NCI-H446 (cell line): ENCODE results near the gene ADCY3.
"Not testable (repeated sequence)": the region's sequence is repeated elsewhere in the genome, so short reads cannot be mapped to it uniquely, and the experiment has no call there.

Experiments used
- DNase-seq, 2 experiments: peaks; one replicate each; lab custom pipeline; 2025; lab: John Stamatoyannopoulos, UW

The ADCY3 gene

DNA sequence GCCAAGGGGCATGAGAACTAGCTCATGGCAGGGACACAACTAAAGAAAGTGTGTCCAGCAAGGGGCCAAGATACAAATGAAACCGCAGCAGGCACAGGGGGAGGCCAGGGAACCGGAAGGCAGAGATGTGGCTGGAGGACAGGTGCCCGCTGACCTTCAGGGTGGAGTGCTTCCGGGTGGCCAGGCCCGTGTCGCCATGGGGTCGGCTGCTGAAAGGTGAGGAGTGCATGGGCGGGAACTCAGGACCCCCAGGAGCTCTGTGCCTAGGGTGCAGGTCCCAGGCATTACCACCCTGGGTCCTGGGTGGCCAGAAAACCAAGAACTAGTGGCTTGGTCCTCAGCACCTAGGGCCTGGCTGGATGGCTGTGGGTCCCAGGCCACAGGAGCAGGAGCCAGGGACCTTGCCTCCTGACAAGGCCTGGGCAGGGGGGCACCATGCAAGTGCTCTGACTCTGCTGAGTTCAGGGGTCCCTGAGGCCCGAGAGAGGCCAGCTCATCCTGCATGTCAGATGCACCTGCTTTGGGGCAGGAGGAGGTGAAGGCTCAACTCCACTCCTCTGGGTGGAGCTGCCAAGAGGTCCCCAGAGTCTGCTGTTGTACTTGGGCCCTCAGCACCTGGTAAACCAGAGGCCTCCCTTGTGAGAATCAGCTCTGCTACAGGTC is 75.9 kb downstream of the ADCY3 start:
- no peak for DNase-seq

DNA sequence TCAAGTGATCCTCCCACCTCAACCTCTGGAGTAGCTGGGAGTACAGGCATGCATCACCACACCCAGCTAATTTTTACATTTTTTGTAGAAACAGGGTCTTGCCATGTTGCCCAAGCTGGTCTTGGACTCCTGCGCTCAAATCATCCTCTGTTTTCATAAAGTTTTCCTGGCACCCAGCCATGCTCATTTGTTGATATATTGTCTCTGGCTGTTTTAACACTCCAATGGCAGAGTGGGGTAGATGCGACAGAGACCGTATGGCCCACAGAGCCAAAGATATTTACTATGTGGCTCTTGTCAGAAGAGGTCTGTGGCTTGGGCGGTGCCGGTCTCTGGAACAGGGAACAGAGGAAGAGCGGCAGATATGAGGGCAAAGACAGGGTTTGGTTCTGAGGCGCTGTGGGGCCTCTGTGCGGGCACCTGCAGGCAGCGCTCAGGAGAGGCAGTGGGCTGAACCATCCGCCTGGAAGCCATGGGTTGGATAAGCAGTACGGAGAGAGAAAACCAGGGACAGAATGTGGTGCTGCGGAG is 76.6 kb downstream of the ADCY3 start:
- no peak for DNase-seq

DNA sequence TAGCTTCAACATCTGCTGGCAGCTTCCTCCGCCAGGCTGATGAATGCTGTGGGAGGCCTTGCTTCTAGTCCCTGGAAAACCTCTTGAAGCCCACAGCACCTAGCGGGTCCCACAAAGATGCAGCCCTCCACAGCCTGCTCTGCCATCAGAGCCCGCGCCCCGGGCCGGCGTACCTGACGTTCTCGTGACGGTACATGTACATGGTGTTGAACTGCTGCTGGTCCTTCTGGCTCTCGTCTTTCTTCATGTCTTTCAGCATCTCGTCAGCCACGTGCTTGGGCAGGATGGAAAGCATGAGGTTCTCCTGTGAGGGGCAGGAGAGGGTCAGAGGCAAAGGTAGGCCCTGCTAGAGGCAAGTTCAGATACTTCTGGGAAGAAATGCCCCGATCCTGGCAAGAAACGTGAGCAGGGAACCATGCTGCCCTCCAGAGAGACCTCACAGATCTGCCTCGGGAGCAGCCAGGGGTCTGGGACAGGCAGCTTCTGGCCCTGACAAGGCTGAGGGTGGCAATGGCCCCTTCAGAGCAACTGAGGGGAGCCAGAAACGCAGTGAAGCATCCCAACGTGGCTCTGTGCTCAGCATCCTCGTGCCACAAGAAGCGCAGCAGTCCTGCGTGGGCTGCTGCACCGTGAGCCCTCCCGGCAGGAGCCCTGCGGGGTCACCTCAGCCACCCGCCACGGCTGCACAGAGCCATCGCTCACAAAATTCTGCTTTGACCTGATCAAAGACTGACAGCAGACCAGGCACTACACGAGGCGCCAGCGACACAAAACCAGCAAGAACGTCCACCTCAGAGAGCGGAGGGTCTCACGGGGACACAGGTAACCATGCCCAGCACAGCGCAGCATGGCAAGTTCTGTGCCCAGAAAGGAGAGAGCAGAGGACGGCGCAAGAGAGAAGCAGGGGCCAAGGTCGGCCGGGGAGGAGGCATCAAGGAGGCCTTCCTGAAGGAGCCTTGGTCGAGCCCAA is 77.7 kb downstream of the ADCY3 start:
- DNase-seq = no peak

DNA sequence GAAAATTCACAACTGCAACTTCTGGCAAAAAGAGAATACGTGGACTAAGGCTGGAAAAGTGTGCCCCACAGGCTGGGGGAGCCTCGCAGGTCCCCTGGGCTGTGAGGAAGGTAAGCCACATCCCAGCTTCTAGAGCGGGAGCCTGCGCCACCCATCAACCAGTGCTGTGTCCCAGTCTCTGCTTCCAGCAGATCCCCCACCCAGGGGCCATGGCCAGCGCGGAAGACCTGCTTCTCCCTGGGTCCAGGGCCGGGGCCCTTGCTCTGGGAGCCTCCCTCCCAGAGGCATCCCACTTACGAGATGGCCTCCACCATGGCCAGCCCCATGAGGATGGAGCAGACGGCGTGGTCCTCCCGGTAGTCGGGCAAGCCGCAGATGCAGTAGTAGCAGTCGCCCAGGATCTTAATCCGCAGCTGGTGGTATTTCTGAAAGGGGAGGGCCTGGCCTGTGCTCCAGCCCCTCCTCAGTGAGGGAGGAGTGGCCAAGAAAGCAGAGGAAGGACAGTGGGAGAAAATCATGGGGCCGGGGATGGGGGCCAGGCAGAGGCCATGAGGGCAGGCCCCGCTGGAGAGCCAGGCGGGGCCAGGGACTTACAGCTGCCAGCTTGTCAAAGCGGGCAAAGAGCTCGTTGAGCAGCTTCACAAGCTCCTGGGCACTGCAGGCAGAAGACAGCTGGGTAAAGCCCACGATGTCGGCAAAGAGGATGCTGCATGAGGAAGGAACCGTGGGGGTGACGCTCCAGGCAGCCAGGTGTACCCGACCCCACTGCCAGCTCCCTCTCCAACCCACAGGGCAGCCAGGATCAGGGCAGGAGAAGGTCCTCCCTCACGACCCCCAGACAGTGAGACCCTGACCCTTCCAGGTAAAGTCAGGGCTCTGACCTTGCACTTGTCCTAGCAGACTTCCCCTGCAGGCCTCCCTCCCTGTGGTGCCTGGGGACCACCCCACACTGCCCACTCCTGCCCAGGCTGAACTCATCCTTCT is 78.8 kb downstream of the ADCY3 start:
- DNase-seq = no peak

DNA sequence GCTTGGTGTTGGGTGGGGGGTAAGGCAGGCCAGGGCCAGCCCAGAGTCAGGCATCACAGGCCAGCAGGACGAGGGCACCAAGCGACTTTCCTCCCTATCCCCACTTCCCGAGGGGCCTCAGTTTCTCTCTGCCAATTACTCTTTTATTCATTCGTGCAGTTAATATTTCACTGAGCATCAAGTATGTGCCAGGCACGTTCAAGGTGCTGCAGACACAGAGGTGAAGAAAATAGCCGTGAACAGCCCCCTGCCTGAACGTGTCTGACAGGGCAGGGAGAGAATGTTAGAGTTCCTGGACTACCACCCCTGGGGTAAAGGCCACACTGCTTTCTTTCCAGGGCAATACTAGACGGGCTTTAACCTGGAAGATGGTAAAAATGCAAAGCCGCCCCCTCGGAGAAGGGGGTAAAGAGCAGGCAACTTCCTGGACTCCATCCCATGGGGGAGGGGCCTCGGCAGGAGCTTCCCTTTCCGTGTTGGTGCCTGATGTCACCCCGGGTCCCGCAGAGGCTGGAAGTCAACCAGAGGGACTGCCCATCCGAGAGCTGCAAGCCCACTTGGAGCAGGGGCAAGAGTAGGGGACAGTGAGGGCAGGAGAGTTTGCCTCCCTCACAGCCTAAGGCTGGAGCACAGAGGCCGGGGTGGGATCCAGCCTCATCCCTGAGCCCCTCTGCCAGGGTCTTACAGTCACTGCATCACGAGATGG is 79.7 kb downstream of the ADCY3 start:
- DNase-seq = no peak

DNA sequence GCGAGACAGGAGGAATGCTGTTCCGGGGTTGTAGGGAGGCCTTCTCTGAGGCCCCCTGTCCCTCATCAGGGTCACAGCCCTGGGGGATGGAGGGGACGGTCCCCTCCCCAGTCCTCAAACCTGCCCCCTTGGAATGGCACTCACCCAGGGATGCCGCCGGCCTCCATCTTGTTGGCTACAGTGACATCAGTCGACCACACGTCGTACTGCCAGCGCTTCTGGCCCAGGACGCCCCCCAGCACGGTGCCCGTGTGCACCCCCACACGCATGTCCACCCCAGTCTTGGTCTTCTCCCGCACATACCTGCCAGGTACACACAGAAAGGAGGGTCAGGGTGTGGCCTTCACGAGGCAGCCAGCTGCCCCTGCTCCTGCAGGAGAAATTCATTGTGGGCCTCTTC is 80.3 kb downstream of the ADCY3 start:
- DNase-seq = no peak

GRCh38 chr2:24838541-24838940 is 81.5 kb downstream of the ADCY3 start:
- no peak for DNase-seq

- no peak for DNase-seq
These were observed 82.0 kb downstream of the ADCY3 start for GRCh38 chr2:24837996-24838513.

- DNase-seq = no peak
These were observed 83.3 kb downstream of the ADCY3 start for GRCh38 chr2:24836706-24837105.

DNA sequence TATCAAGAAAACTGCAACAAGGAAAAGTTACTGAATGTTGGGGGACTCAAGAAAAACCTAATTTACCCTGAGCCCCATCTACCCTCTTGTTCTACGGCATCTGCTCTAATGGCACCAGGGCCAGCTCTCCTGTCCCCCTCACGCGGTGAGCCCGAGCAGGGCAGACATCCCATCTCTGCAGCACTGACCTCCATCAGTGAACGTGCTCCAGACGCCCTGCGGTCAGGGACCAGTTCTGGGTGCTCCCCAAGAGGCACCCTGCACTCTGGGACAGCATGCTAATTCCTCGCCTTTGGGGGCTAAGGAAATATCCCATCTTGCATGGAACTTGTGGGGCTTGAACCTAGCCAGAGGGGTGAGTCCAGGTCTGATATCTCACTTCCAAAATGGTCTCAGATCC is 83.8 kb downstream of the ADCY3 start:
- no peak for DNase-seq

- DNase-seq = not testable (repeated sequence)
These were observed 84.6 kb downstream of the ADCY3 start for GRCh38 chr2:24835411-24835810.

DNA sequence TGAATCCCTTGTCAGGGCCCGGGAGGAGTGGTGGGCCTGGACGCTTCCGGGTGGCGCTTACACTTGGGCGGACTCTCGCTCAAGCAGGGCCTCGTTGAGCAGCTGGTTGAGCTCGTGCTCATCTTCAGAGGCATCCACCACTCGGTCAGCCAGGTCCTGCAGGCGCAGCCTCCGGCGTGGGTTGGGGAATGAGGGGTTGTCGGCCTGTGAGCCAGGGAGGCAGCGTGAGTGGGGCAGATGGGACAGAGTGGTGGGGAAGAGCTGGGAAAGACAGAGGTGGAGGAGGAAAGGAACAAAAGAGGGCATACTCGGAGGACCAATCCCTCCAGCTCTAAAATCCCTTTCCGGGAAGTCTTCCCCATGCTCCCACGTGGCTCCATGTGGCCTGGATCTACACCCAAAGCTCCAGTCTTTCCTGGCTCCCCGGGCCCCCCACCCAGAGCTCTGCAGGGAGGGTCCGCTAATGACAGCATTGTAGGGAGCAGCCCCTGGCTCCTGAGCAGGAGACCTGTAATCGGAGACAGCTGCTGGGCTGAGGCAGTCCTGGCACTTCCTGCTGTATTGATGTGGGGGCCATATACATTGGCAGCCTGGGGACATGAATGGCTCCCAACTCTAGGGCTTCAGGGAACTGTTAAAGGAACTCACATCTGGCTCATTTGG is 85.2 kb downstream of the ADCY3 start:
- DNase-seq = no peak

DNA sequence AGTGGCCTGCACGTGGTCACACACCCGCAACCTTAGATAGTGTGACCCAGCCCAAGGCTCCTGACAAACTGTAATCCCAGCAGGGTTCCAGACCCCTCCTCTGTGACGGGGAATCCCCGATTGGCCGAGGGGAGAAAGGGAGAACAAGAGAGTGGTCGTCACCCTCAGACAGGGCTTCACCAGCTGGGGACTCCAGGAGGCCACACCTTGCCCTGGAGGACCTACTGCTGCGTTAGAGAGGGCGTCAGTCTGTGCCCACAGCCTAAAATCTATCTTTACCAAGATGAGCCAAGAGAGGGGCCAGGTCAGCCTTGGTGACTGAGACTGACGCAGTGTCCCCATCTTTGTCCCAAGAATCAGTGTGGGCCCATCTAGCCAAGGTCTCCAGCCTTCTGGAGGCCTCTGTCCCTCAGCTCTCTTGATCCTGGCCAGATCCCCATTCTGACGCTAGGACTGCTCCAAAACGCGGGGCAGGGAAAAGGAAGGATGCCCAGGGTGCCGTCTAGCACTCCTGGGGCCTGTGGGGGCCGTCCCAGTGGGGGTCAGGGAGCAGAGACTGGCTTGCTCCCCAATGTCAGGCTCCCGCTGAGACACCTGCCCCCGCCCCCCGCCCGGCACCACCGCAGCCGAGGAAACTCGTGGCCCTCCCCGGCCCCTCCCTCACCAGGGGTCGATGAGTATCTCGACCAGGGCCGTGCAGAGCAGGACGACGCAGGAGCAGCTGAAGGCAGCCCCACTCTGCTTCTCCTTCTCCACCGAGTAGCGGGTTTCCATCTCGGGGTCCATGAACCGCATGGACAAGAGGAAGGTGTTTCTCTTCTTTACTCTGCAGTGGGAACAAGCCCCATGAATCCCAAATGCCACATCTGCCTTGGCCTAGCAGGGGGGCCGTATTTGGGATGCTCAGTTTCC is 86.0 kb downstream of the ADCY3 start:
- DNase-seq = no peak

DNA sequence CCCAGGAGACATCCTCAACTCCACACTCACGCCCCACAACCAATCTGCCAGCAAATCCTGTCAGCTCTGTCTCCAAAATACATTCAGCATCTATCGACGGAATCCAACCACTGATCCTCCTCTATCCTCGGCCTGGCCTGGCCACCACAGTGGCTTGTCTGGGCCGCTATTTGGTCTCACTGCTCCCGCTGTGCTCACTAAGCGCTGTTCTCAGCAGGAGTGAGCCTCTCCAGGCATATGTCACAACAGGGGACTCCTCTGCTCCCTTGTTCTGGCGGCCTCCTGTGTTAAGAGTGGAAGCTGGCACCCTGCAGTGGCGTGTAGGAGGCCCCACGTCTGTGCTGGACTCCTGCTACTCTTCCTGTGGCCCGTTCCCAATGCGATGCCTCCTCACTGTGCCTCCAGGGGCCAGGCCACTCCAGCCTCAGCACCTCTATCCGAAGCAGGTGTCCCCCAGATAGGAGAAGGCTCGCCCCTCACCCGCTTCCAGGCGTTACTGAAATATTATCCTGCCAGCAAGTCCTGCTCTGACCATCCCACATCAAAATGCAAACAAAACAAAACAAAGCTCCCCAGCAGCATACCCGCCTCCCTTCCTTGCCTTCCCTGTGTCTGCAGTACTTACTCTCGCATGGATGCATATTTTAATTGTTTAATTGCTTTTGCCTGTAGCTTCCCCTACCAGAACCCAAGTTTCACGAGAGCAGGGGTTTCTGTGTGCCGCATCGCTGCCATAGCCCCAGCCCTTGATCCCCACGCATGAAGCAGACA is 86.9 kb downstream of the ADCY3 start:
- no peak for DNase-seq

GRCh38 chr2:24832521-24832920 is 87.5 kb downstream of the ADCY3 start:
- no peak for DNase-seq

- no peak for DNase-seq
These were observed 88.0 kb downstream of the ADCY3 start for GRCh38 chr2:24832073-24832461.

DNA sequence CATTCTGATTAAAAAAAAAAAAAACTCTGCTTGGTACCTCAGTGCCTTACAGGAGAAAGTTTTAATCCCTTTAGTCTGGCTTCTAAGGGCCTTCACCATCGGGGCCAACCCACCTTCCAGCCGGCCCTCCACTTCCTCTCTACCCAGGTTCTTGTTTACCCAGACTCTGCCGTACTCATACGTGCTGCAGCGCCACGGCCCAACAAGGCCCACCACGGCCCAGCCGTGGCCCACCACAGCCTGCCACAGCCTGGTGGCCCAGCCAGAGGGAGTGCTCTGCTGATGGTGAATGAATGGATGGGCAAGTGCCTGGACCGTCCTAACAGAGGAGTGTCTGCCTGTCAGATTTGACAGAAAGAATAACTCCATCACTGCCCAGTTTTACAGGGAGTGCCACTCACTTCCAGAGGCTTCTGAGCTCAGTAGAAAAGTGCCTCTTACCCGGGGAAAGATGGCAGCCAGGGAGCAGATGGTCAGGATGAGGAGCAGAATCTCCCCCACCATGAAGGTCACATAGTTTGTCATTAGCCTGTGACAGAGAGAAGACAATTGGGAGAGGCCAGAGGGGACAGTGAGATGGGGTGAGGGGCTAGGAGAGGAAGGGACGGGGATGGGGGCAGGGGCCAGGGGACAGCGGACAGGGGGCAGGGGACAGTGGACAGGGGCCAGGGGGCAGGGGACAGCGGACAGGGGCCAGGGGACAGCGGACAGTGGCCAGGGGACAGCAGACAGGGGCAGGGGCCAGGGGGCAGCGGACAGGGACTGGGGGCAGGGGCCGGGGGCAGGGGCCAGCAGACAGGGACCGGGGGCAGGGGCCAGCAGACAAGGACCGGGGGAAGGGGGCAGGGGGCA is 88.6 kb downstream of the ADCY3 start:
- DNase-seq = no peak

GRCh38 chr2:24830786-24831185 is 89.3 kb downstream of the ADCY3 start:
- no peak for DNase-seq
